WTC11 (cell line): ENCODE data around the gene SPECC1L. TPM values are rescaled to one million over a fixed set of nuclear protein-coding genes. Genes with fewer than 3 reads are reported as not detected.

Experiments used
- ATAC-seq: fragments of 200-7000 bp; cut with Tn5 transposase; 2 replicates; pipeline ENCODE4 v1.10.0; 2021; ENCODE audit warnings: mild to moderate bottlenecking, moderate library complexity
- CTCF ChIA-PET: fragments of 300-600 bp; sonication (Branson Sonifier 250); formaldehyde crosslinking; loops from one replicate; lab custom pipeline; 2021; ENCODE audit warnings: antibody characterized with exemption; lab: Charles Lee
- POLR2A ChIA-PET: fragments of 350-600 bp; sonication (Branson Sonifier 250); formaldehyde crosslinking; loops from one replicate; lab custom pipeline; 2021; ENCODE audit warnings: antibody characterized with exemption; lab: Charles Lee
- DNase-seq: peaks from one replicate; pipeline ENCODE4 v3.0.0; 2021; ENCODE audit warnings: low spot score
- H3K27ac Mint-ChIP-seq: 2 replicates; pipeline ENCODE4 v1.8.0; 2021; ENCODE audit warnings: mixed read lengths
- H3K27me3 Mint-ChIP-seq: 2 replicates; pipeline ENCODE4 v1.8.0; 2021; ENCODE audit warnings: low read depth, mild to moderate bottlenecking, moderate library complexity, mixed read lengths
- H3K36me3 Mint-ChIP-seq: 2 replicates; pipeline ENCODE4 v1.8.0; 2021; ENCODE audit warnings: mixed read lengths
- H3K4me1 Mint-ChIP-seq: 2 replicates; pipeline ENCODE4 v1.8.0; 2022; ENCODE audit warnings: mixed read lengths
- H3K4me3 Mint-ChIP-seq: 2 replicates; pipeline ENCODE4 v1.8.0; 2021; ENCODE audit warnings: mild to moderate bottlenecking, moderate library complexity, mixed read lengths
- H3K9me3 Mint-ChIP-seq: 2 replicates; pipeline ENCODE4 v1.8.0; 2021; ENCODE audit warnings: mixed read lengths
- ATF1 ChIP-seq: sonication (generic); formaldehyde crosslinking; IDR thresholded peaks from 2 replicates; pipeline ENCODE4 v1.8.1; 2023; ENCODE audit warnings: mild to moderate bottlenecking, moderate library complexity, missing genetic modification reagents
- E2F1 ChIP-seq: sonication (generic); formaldehyde crosslinking; IDR thresholded peaks from 2 replicates; pipeline ENCODE4 v1.8.0; 2022; ENCODE audit warnings: mild to moderate bottlenecking, missing genetic modification reagents
- ELF4 ChIP-seq: sonication (generic); formaldehyde crosslinking; IDR thresholded peaks from 2 replicates; pipeline ENCODE4 v1.8.1; 2022; ENCODE audit warnings: low read depth, mild to moderate bottlenecking, moderate library complexity, missing genetic modification reagents
- ESRRA ChIP-seq: sonication (generic); formaldehyde crosslinking; IDR thresholded peaks from 2 replicates; pipeline ENCODE4 v1.8.1; 2022; ENCODE audit warnings: mild to moderate bottlenecking, missing genetic modification reagents, borderline replicate concordance
- ETV6 ChIP-seq: sonication (generic); formaldehyde crosslinking; IDR thresholded peaks from 2 replicates; pipeline ENCODE4 v1.8.1; 2022; ENCODE audit warnings: mild to moderate bottlenecking, missing genetic modification reagents
- GABPB1 ChIP-seq: sonication (generic); formaldehyde crosslinking; IDR thresholded peaks from 2 replicates; pipeline ENCODE4 v1.8.1; 2023; ENCODE audit warnings: mild to moderate bottlenecking, missing genetic modification reagents
- GRHL2 ChIP-seq: fragments of 250-450 bp; sonication (Bioruptor Pico); IDR thresholded peaks from 2 replicates; pipeline ENCODE4 v1.8.0; 2022; ENCODE audit warnings: mild to moderate bottlenecking, moderate library complexity; ENCODE audit not compliant: insufficient replicate concordance, severe bottlenecking
- NFATC4 ChIP-seq: fragments of 250-450 bp; sonication (Bioruptor Pico); IDR thresholded peaks from 2 replicates; pipeline ENCODE4 v1.9.0; 2021; ENCODE audit warnings: mild to moderate bottlenecking
- NFE2L1 ChIP-seq: sonication (generic); formaldehyde crosslinking; IDR thresholded peaks from 2 replicates; pipeline ENCODE4 v1.8.1; 2023; ENCODE audit warnings: missing genetic modification reagents
- NR3C1 ChIP-seq: sonication (generic); formaldehyde crosslinking; conservative IDR thresholded peaks from 2 replicates; pipeline ENCODE4 v1.8.1; 2023; ENCODE audit warnings: low read depth, mild to moderate bottlenecking, missing genetic modification reagents
- PRRX2 ChIP-seq: fragments of 250-450 bp; sonication (Bioruptor Pico); IDR thresholded peaks from 2 replicates; pipeline ENCODE4 v1.8.0; 2021; ENCODE audit warnings: mild to moderate bottlenecking
- RELA ChIP-seq: sonication (generic); formaldehyde crosslinking; IDR thresholded peaks from 2 replicates; pipeline ENCODE4 v1.8.1; 2022; ENCODE audit warnings: missing genetic modification reagents, mild to moderate bottlenecking, borderline replicate concordance
- RORB ChIP-seq: fragments of 250-450 bp; sonication (Bioruptor Pico); IDR thresholded peaks from 2 replicates; pipeline ENCODE4 v1.9.0; 2021; ENCODE audit warnings: mild to moderate bottlenecking
- SMAD3 ChIP-seq: sonication (generic); formaldehyde crosslinking; IDR thresholded peaks from 2 replicates; pipeline ENCODE4 v1.8.0; 2022; ENCODE audit warnings: missing genetic modification reagents, mild to moderate bottlenecking, borderline replicate concordance
- SMAD4 ChIP-seq: sonication (generic); formaldehyde crosslinking; IDR thresholded peaks from 2 replicates; pipeline ENCODE4 v1.8.0; 2022; ENCODE audit warnings: mild to moderate bottlenecking, missing genetic modification reagents
- TP53 ChIP-seq: sonication (generic); formaldehyde crosslinking; IDR thresholded peaks from 2 replicates; pipeline ENCODE4 v1.8.1; 2023; ENCODE audit warnings: mild to moderate bottlenecking, missing genetic modification reagents
- USF1 ChIP-seq: sonication (generic); formaldehyde crosslinking; IDR thresholded peaks from 2 replicates; pipeline ENCODE4 v1.8.0; 2022; ENCODE audit warnings: mild to moderate bottlenecking, missing genetic modification reagents
- USF2 ChIP-seq: sonication (generic); formaldehyde crosslinking; IDR thresholded peaks from 2 replicates; pipeline ENCODE4 v1.8.1; 2023; ENCODE audit warnings: mild to moderate bottlenecking, missing genetic modification reagents, moderate library complexity
- ZNF121 ChIP-seq: sonication (generic); formaldehyde crosslinking; IDR thresholded peaks from 2 replicates; pipeline ENCODE4 v1.8.0; 2023; ENCODE audit warnings: missing genetic modification reagents
- ZNF138 ChIP-seq: sonication (generic); formaldehyde crosslinking; conservative IDR thresholded peaks from 2 replicates; pipeline ENCODE4 v1.8.1; 2022; ENCODE audit warnings: mild to moderate bottlenecking, moderate library complexity, missing genetic modification reagents
- ZNF232 ChIP-seq: sonication (generic); formaldehyde crosslinking; IDR thresholded peaks from 2 replicates; pipeline ENCODE4 v1.8.0; 2022; ENCODE audit warnings: mild to moderate bottlenecking, missing genetic modification reagents
- ZNF396 ChIP-seq: fragments of 250-450 bp; sonication (Bioruptor Pico); IDR thresholded peaks from 2 replicates; pipeline ENCODE4 v1.8.0; 2021; ENCODE audit warnings: mild to moderate bottlenecking, moderate library complexity, borderline replicate concordance
- ZNF532 ChIP-seq: fragments of 250-450 bp; sonication (Bioruptor Pico); IDR thresholded peaks from 2 replicates; pipeline ENCODE4 v1.9.0; 2021; ENCODE audit warnings: mild to moderate bottlenecking, borderline replicate concordance
- total RNA-seq: library from RNA; stranded (reverse); gene quantifications from 3 replicates; pipeline ENCODE4 v1.2.3, GENCODE V29; 2021
- TF ChIP-seq, protein P1 (sequence below): sonication (generic); formaldehyde crosslinking; IDR thresholded peaks from 2 replicates; pipeline ENCODE4 v1.8.1; 2023; ENCODE audit warnings: mild to moderate bottlenecking, missing genetic modification reagents
- TF ChIP-seq, protein P2 (sequence below): sonication (generic); formaldehyde crosslinking; IDR thresholded peaks from 2 replicates; pipeline ENCODE4 v1.8.0; 2022; ENCODE audit warnings: mild to moderate bottlenecking, missing genetic modification reagents
- TF ChIP-seq, protein P3 (sequence below): fragments of 250-450 bp; sonication (Bioruptor Pico); IDR thresholded peaks from 2 replicates; pipeline ENCODE4 v1.9.0; 2021; ENCODE audit warnings: moderate library complexity, mild to moderate bottlenecking, inconsistent platforms, borderline replicate concordance
- TF ChIP-seq, protein P4 (sequence below): sonication (generic); formaldehyde crosslinking; IDR thresholded peaks from 2 replicates; pipeline ENCODE4 v1.8.1; 2023; ENCODE audit warnings: mild to moderate bottlenecking, missing genetic modification reagents, moderate library complexity
- TF ChIP-seq, protein P5 (sequence below): sonication (generic); formaldehyde crosslinking; conservative IDR thresholded peaks from 2 replicates; pipeline ENCODE4 v1.8.1; 2022; ENCODE audit warnings: mild to moderate bottlenecking, missing genetic modification reagents

SPECC1L gene
- total RNA-seq, 1 experiment from 2014 or later = 44.6 TPM

DNA sequence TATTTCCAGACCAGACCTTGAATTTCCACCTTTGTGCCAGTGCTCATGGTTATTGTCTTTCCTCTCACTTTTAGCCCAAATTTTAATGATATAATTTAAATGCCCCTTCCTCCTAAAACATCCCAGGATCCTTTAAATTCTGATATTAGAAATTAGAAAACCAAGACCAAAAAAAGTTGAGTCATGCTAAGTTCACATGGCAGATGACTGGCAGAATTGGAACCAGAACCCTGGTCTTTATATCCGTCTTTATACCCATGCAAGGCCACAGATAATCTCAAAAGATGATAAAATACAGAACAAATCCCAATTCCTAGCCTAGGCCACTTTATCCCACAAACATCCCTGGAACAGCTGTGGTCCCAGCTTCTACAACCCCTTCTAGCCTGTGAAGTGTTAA, 183.2 kb downstream of the SPECC1L start (continued):
- TF ChIP-seq TP53 (CRISPR knock-in tag) = no peak
- TF ChIP-seq, protein P1, sequence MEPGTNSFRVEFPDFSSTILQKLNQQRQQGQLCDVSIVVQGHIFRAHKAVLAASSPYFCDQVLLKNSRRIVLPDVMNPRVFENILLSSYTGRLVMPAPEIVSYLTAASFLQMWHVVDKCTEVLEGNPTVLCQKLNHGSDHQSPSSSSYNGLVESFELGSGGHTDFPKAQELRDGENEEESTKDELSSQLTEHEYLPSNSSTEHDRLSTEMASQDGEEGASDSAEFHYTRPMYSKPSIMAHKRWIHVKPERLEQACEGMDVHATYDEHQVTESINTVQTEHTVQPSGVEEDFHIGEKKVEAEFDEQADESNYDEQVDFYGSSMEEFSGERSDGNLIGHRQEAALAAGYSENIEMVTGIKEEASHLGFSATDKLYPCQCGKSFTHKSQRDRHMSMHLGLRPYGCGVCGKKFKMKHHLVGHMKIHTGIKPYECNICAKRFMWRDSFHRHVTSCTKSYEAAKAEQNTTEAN (CRISPR knock-in tag) = no peak
- no peak for TF ChIP-seq NR3C1 (CRISPR knock-in tag)
- no peak for TF ChIP-seq PRRX2 (CRISPR knock-in tag)
- TF ChIP-seq NFE2L1 (CRISPR knock-in tag) = no peak
- no peak for TF ChIP-seq ZNF121 (CRISPR knock-in tag)
- TF ChIP-seq E2F1 (CRISPR knock-in tag) = no peak
- TF ChIP-seq NFATC4 (CRISPR knock-in tag) = no peak
- no peak for TF ChIP-seq ZNF232
- no peak for TF ChIP-seq RELA (CRISPR knock-in tag)
- TF ChIP-seq ZNF396 (CRISPR knock-in tag) = no peak
- TF ChIP-seq GRHL2 (CRISPR knock-in tag) = no peak
- TF ChIP-seq, protein P2, sequence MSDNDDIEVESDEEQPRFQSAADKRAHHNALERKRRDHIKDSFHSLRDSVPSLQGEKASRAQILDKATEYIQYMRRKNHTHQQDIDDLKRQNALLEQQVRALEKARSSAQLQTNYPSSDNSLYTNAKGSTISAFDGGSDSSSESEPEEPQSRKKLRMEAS (CRISPR knock-in tag) = no peak

- Mint-ChIP-seq H3K36me3 (no peaks in the 10 kb centered on the region), H3K27me3 (no peaks in the 10 kb centered on the region), H3K4me1 (peaks cover 12% of the 10 kb centered on the region), H3K4me3 (no peak overlapping the region), H3K9me3 (no peaks in the 10 kb centered on the region), H3K27ac (no peak overlapping the region)
- POLR2A ChIA-PET = no interaction called here
- CTCF ChIA-PET = interaction anchor here (1.6 kb wide), 1 partner anchor 66 kb away, joined by 5 read pairs; no protein-coding TSS in a partner anchor
- DNase-seq (no peak), ATAC-seq (no peak)
- TF ChIP-seq USF2 (no peak), ZNF532 (no peak), SMAD3 (CRISPR knock-in tag) (no peak), USF1 (CRISPR knock-in tag) (no peak), PRRX2 (CRISPR knock-in tag) (no peak), ESRRA (CRISPR knock-in tag) (no peak), ELF4 (CRISPR knock-in tag) (no peak), RORB (CRISPR knock-in tag) (no peak), ATF1 (CRISPR knock-in tag) (no peak), ZNF138 (CRISPR knock-in tag) (no peak), GABPB1 (CRISPR knock-in tag) (no peak), ZNF121 (CRISPR knock-in tag) (no peak), SMAD4 (CRISPR knock-in tag) (no peak), TP53 (CRISPR knock-in tag) (no peak), ETV6 (no peak)
- TF ChIP-seq, protein P3, sequence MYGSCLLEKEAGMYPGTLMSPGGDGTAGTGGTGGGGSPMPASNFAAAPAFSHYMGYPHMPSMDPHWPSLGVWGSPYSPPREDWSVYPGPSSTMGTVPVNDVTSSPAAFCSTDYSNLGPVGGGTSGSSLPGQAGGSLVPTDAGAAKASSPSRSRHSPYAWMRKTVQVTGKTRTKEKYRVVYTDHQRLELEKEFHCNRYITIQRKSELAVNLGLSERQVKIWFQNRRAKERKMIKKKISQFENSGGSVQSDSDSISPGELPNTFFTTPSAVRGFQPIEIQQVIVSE (CRISPR knock-in tag) = no peak
- TF ChIP-seq, protein P4, sequence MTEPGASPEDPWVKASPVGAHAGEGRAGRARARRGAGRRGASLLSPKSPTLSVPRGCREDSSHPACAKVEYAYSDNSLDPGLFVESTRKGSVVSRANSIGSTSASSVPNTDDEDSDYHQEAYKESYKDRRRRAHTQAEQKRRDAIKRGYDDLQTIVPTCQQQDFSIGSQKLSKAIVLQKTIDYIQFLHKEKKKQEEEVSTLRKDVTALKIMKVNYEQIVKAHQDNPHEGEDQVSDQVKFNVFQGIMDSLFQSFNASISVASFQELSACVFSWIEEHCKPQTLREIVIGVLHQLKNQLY = no peak
- TF ChIP-seq, protein P5, sequence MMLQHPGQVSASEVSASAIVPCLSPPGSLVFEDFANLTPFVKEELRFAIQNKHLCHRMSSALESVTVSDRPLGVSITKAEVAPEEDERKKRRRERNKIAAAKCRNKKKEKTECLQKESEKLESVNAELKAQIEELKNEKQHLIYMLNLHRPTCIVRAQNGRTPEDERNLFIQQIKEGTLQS = no peak
Observed at GRCh38 chr22:24455039-24455438, 184.4 kb downstream of the SPECC1L start.
